Mesothelial cell of epicardium (in vitro differentiated cells): ENCODE results near the gene ME3. TPM values are rescaled to one million over a fixed set of nuclear protein-coding genes. Genes with fewer than 3 reads are reported as not detected.

ENCODE experiments used
- DNase-seq, 2 experiments: peaks; one replicate each; pipeline ENCODE4 v3.0.0; 2021; ENCODE audit warnings: low spot score in 2 of 2; ENCODE audit not compliant: unreplicated experiment in 2 of 2
- H3K27ac Mint-ChIP-seq: 2 replicates; pipeline ENCODE4 v1.8.0; 2021; ENCODE audit warnings: mixed read lengths
- H3K27me3 Mint-ChIP-seq: 2 replicates; pipeline ENCODE4 v1.8.0; 2021; ENCODE audit warnings: low read depth, mixed read lengths
- H3K36me3 Mint-ChIP-seq: 2 replicates; pipeline ENCODE4 v1.8.0; 2021; ENCODE audit warnings: mixed read lengths
- H3K4me1 Mint-ChIP-seq: 2 replicates; pipeline ENCODE4 v1.8.0; 2021; ENCODE audit warnings: mixed read lengths
- H3K4me3 Mint-ChIP-seq: 2 replicates; pipeline ENCODE4 v1.8.0; 2021; ENCODE audit warnings: mild to moderate bottlenecking, moderate library complexity, mixed read lengths
- H3K9me3 Mint-ChIP-seq: 2 replicates; pipeline ENCODE4 v1.8.0; 2021; ENCODE audit warnings: mixed read lengths
- CTCF ChIP-seq: fragments of 200-600 bp; sonication (generic); IDR thresholded peaks from one replicate; pipeline ENCODE4 v1.5.0; 2021; ENCODE audit warnings: antibody characterized with exemption; ENCODE audit not compliant: unreplicated experiment
- total RNA-seq: library from RNA; stranded (reverse); gene quantifications from 3 replicates; pipeline ENCODE4 v1.2.1, GENCODE V29; 2021

ME3 gene
- total RNA-seq, 1 donor from 2014 or later, result 11.8 TPM

- Mint-ChIP-seq H3K4me1 (peaks cover 55% of the 10 kb centered on the region), H3K4me3 (no peak overlapping the region), H3K27me3 (no peaks in the 10 kb centered on the region), H3K27ac (peak overlapping the region; percentile 76), H3K9me3 (no peaks in the 10 kb centered on the region), H3K36me3 (no peaks in the 10 kb centered on the region)
- no peak for DNase-seq
- no peak for TF ChIP-seq CTCF
These were observed 153.1 kb downstream of the ME3 start for GRCh38 chr11:86519064-86519911.

- H3K27me3 Mint-ChIP-seq, result no peaks in the 10 kb centered on the region
- H3K4me1 Mint-ChIP-seq, result peaks cover 47% of the 10 kb centered on the region
These were observed 154.2 kb downstream of the ME3 start for GRCh38 chr11:86518211-86518610.

GRCh38 chr11:86517557-86517956 is 154.9 kb downstream of the ME3 start:
- H3K4me3 Mint-ChIP-seq, result no peak overlapping the region
- H3K9me3 Mint-ChIP-seq, result no peaks in the 10 kb centered on the region
- H3K36me3 Mint-ChIP-seq, result no peaks in the 10 kb centered on the region
- no peak for DNase-seq
- no peaks in the 10 kb centered on the region for H3K27me3 Mint-ChIP-seq
- no peak overlapping the region for H3K27ac Mint-ChIP-seq
- no peak for TF ChIP-seq CTCF
- peaks cover 47% of the 10 kb centered on the region for H3K4me1 Mint-ChIP-seq

More at GRCh38 chr11:86518211-86518610, 154.2 kb downstream of the ME3 start:
- no peak for TF ChIP-seq CTCF
- H3K4me3 Mint-ChIP-seq, result no peak overlapping the region
- no peak for DNase-seq
- no peaks in the 10 kb centered on the region for H3K36me3 Mint-ChIP-seq
- H3K9me3 Mint-ChIP-seq, result no peaks in the 10 kb centered on the region
- H3K27ac Mint-ChIP-seq, result peak overlapping the region; percentile 76

GRCh38 chr11:86515297-86516094 is 156.9 kb downstream of the ME3 start:
- Mint-ChIP-seq H3K9me3 (no peaks in the 10 kb centered on the region), H3K4me1 (peaks cover 40% of the 10 kb centered on the region), H3K4me3 (no peak overlapping the region), H3K27ac (no peak overlapping the region), H3K27me3 (no peaks in the 10 kb centered on the region), H3K36me3 (no peaks in the 10 kb centered on the region)
- DNase-seq, result no peak
- no peak for TF ChIP-seq CTCF

- no peak overlapping the region for H3K27ac Mint-ChIP-seq
- H3K4me1 Mint-ChIP-seq, result peaks cover 32% of the 10 kb centered on the region
- no peak for TF ChIP-seq CTCF
- no peaks in the 10 kb centered on the region for H3K9me3 Mint-ChIP-seq
- DNase-seq, result no peak
- no peaks in the 10 kb centered on the region for H3K36me3 Mint-ChIP-seq
- no peaks in the 10 kb centered on the region for H3K27me3 Mint-ChIP-seq
- no peak overlapping the region for H3K4me3 Mint-ChIP-seq
These were observed 158.0 kb downstream of the ME3 start for GRCh38 chr11:86514453-86514852.
